Measurements from ENCODE around the gene TBX1. TPM values are rescaled to one million over a fixed set of nuclear protein-coding genes. Genes with fewer than 3 reads are reported as not detected.

TBX1 gene
- total and polyA plus RNA-seq, 2 of the 13 experiments (the other 11 are each of a cell fraction or from before 2014, with no cell fraction given): not detected

- no peaks in the 10 kb centered on the region for H3K9me3 ChIP-seq (ENCODE audit: low read length)
- ChIA-PET CTCF (ENCODE audit: low intra/inter-chr PET ratio, low total read pairs) (no interaction called here), POLR2A (no interaction called here)
- in situ Hi-C loops (cut with HindIII; ENCODE audit: extremely low pct_ligation_motif_present, low pct_unique_long_range_greater_than_20kb): no loop called here
- no peaks in the 10 kb centered on the region for H3K36me3 ChIP-seq (replicated peaks in 1 of 2; ENCODE audit: control insufficient read depth in 1 of 2, insufficient read depth in 2 of 2, low read length in 2 of 2)
- H3K27me3 ChIP-seq (ENCODE audit: control insufficient read depth in 1 of 2, insufficient read depth in 2 of 2, low read length in 2 of 2): peaks cover 15 to 87% of the 10 kb centered on the region in 2 experiments
- no peak overlapping the region for H3K9ac ChIP-seq (ENCODE audit: insufficient read depth, low read depth, low read length)
- no peak for FAIRE-seq
- H3K79me2 ChIP-seq (ENCODE audit: insufficient read depth, low read length): no peaks in the 10 kb centered on the region
- BruUV-seq (replicated peaks): no TSS peak
- H3K4me2 ChIP-seq (ENCODE audit: low read depth, low read length): no peak overlapping the region
- H3K27ac ChIP-seq (ENCODE audit: extremely low read length, insufficient read depth, low read length): no peak overlapping the region
- no peak overlapping the region for H3K4me3 ChIP-seq (replicated peaks in 1 of 3; ENCODE audit: insufficient read depth in 1 of 3, low read depth in 2 of 3, low read length in 3 of 3)
- DNase-seq (ENCODE audit: low spot score): no peak
- no peak for ATAC-seq
- no peaks in the 10 kb centered on the region for H3K4me1 ChIP-seq (ENCODE audit: insufficient read depth, low read length)
- no CpG with 5 or more reads among the region's 4 CpGs for WGBS (ENCODE audit: low lambda C conversion rate)
- no peak for TF ChIP-seq IRX3 (CRISPR knock-in tag; IDR thresholded peaks at IDR 0.05; ENCODE audit: borderline replicate concordance, low read depth)
- intact Hi-C loops (cut with micrococcal nuclease; ENCODE audit: unreplicated experiment): no loop called here
- no peaks in the 10 kb centered on the region for H4K20me1 ChIP-seq (ENCODE audit: insufficient read depth, low read length)
- H2AFZ ChIP-seq (ENCODE audit: low read length): no peak overlapping the region
Observed at GRCh38 chr22:19743651-19744050, 16.9 kb upstream of the TBX1 start.

GRCh38 chr22:19744350-19745006 lies 16.1 kb upstream of the TBX1 start:
- no peak for ATAC-seq
- 36% methylated on average over 13 of the region's 13 CpGs for WGBS (ENCODE audit: low lambda C conversion rate)
- no peak for TF ChIP-seq ZMYM2 (CRISPR knock-in tag; IDR thresholded peaks at IDR 0.05)
- TF ChIP-seq PRDM15 (CRISPR knock-in tag; IDR thresholded peaks at IDR 0.05): no peak
- TF ChIP-seq LBX2 (CRISPR knock-in tag; IDR thresholded peaks at IDR 0.05; ENCODE audit: borderline replicate concordance): no peak

More at GRCh38 chr22:19744350-19745006, 16.1 kb upstream of the TBX1 start:
- DNase-seq (ENCODE audit: low spot score) (no peak), FAIRE-seq (no peak)
- no peaks in the 10 kb centered on the region for H3K36me3 ChIP-seq (replicated peaks in 1 of 2; ENCODE audit: control insufficient read depth in 1 of 2, insufficient read depth in 2 of 2, low read length in 2 of 2)
- H3K4me1 ChIP-seq (ENCODE audit: insufficient read depth, low read length): no peaks in the 10 kb centered on the region
- H3K79me2 ChIP-seq (ENCODE audit: insufficient read depth, low read length): no peaks in the 10 kb centered on the region
- H3K9ac ChIP-seq (ENCODE audit: insufficient read depth, low read depth, low read length): no peak overlapping the region
- no peaks in the 10 kb centered on the region for H3K9me3 ChIP-seq (ENCODE audit: low read length)
- H4K20me1 ChIP-seq (ENCODE audit: insufficient read depth, low read length): no peaks in the 10 kb centered on the region
- no peak overlapping the region for H3K27ac ChIP-seq (ENCODE audit: extremely low read length, insufficient read depth, low read length)
- peaks cover 19 to 92% of the 10 kb centered on the region in 2 experiments for H3K27me3 ChIP-seq (ENCODE audit: control insufficient read depth in 1 of 2, insufficient read depth in 2 of 2, low read length in 2 of 2)
- no peak overlapping the region for H2AFZ ChIP-seq (ENCODE audit: low read length)
- H3K4me3 ChIP-seq (replicated peaks in 1 of 3; ENCODE audit: insufficient read depth in 1 of 3, low read depth in 2 of 3, low read length in 3 of 3): no peak overlapping the region
- H3K4me2 ChIP-seq (ENCODE audit: low read depth, low read length): no peak overlapping the region
- BruUV-seq (replicated peaks): no TSS peak
- intact Hi-C loops (cut with micrococcal nuclease; ENCODE audit: unreplicated experiment) (no loop called here), in situ Hi-C loops (cut with HindIII; ENCODE audit: extremely low pct_ligation_motif_present, low pct_unique_long_range_greater_than_20kb) (no loop called here)
- ChIA-PET POLR2A (no interaction called here), CTCF (ENCODE audit: low intra/inter-chr PET ratio, low total read pairs) (no interaction called here)
